Measurements from ENCODE around the gene NAA40.

GRCh38 chr11:64003807-64004589 lies 65.2 kb downstream of the NAA40 start:
- TF ChIP-seq CTCF (IDR thresholded peaks at IDR 0.05; ENCODE audit: low read depth, low read length, poor library complexity, severe bottlenecking) (no peak), EZH2phosphoT487 (IDR thresholded peaks at IDR 0.05; ENCODE audit: borderline replicate concordance, low read length) (no peak)

Measured in DOHH2 (cell line).